Right cardiac atrium (tissue), 5 donors: ENCODE measurements around the gene DAD1. TPM values are rescaled to one million over a fixed set of nuclear protein-coding genes. Genes with fewer than 3 reads are reported as not detected.

ENCODE experiments used
- ATAC-seq, 2 donors: fragments of 200-7000 bp; cut with Tn5 transposase; one replicate each; pipeline versions ENCODE4 v1.8.0 to v1.9.1; 2020; ENCODE audit warnings: moderate library complexity in 2 of 2, mild to moderate bottlenecking in 1 of 2
- DNase-seq, 3 donors: peaks; one replicate each; pipeline ENCODE4 v3.0.0-alpha.2; 2020
- H3K27ac ChIP-seq: one replicate; pipeline ENCODE4 v1.5.1; 2013; ENCODE audit warnings: mild to moderate bottlenecking, low read length, control low read depth, moderate library complexity
- H3K27me3 ChIP-seq: one replicate; pipeline ENCODE4 v1.6.1; 2013; ENCODE audit not compliant: control insufficient read depth, insufficient read depth
- H3K4me1 ChIP-seq: one replicate; pipeline ENCODE4 v1.6.1; 2013; ENCODE audit warnings: low read length; ENCODE audit not compliant: control insufficient read depth, insufficient read depth
- H3K4me3 ChIP-seq: one replicate; pipeline ENCODE4 v1.5.1; 2013; ENCODE audit warnings: low read length, control low read depth
- H3K9me3 ChIP-seq: one replicate; pipeline ENCODE4 v1.6.1; 2013; ENCODE audit warnings: low read length; ENCODE audit not compliant: control insufficient read depth
- WGBS: extraction: QIAGEN DNeasy Blood & Tissue Kit; methylation state at CpG from one replicate; pipeline ENCODE4 v1.1.7; 2013; 5-methylcytosine and 5-hydroxymethylcytosine counted together
- intact Hi-C, 4 donors: fragments of 100-400 bp; cut with DNase I; formaldehyde crosslinking; loops; one replicate each; pipeline versions ENCODE4 v1.11.0 to v1.14.0; 2022 to 2023
- polyA plus RNA-seq: library from polyadenylated mRNA; stranded (reverse); fragments of 200-250 nt; gene quantifications from one replicate; pipeline ENCODE4 v1.2.3, GENCODE V29; 2013
- total RNA-seq, 4 donors: library from RNA; stranded (reverse); fragmentation: NEBNext Ultra II Directional; extraction: Animal tissue kit (Norgen Biotek cat#: 25700); gene quantifications; one replicate each; pipeline ENCODE4 v1.2.1, GENCODE V29; 2021
- donor health status: healthy with polysubstance abuse.
- donor health status: DM: no; HTN: yes; CAD: no.
- donor health status: DM: no; HTN: no; CAD: no.
- donor health status: DM: no; HTN: yes; CAD: no; lungs with severe emphysema.
- donor health status: DM: yes; HTN: yes; CAD: no.

DAD1 gene
- total and polyA plus RNA-seq, 5 donors = 122 to 220 (median 162) TPM

- intact Hi-C loops = no loop called here
- no peak for DNase-seq
Measured at GRCh38 chr14:22524115-22524783, 64.8 kb downstream of the DAD1 start.

GRCh38 chr14:22523283-22523682 is 65.7 kb downstream of the DAD1 start:
- H3K9me3 ChIP-seq = no peaks in the 10 kb centered on the region
- DNase-seq (no peak), ATAC-seq (no peak)
- H3K27ac ChIP-seq = no peak overlapping the region
- H3K4me3 ChIP-seq = no peak overlapping the region
- intact Hi-C loops = no loop called here
- peaks cover 6% of the 10 kb centered on the region for H3K4me1 ChIP-seq
- H3K27me3 ChIP-seq = no peaks in the 10 kb centered on the region

More at GRCh38 chr14:22524115-22524783, 64.8 kb downstream of the DAD1 start:
- Histone ChIP-seq H3K9me3 (no peaks in the 10 kb centered on the region), H3K27me3 (no peaks in the 10 kb centered on the region), H3K4me3 (no peak overlapping the region), H3K27ac (no peak overlapping the region), H3K4me1 (peaks cover 6% of the 10 kb centered on the region)
- WGBS = 95% methylated on average over 11 of the region's 11 CpGs
- no peak for ATAC-seq

GRCh38 chr14:22522466-22522957 is 66.5 kb downstream of the DAD1 start:
- no peak overlapping the region for H3K4me3 ChIP-seq
- DNase-seq (no peak), ATAC-seq (no peak)
- intact Hi-C loops = no loop called here
- no peaks in the 10 kb centered on the region for H3K27me3 ChIP-seq
- no peak overlapping the region for H3K27ac ChIP-seq
- 69% methylated on average over 1 of the region's 1 CpG for WGBS
- no peaks in the 10 kb centered on the region for H3K9me3 ChIP-seq
- peaks cover 6% of the 10 kb centered on the region for H3K4me1 ChIP-seq

GRCh38 chr14:22521449-22522239 is 67.4 kb downstream of the DAD1 start:
- no peak for DNase-seq
- Histone ChIP-seq H3K4me3 (no peak overlapping the region), H3K4me1 (peaks cover 6% of the 10 kb centered on the region), H3K27ac (no peak overlapping the region), H3K9me3 (no peaks in the 10 kb centered on the region), H3K27me3 (no peaks in the 10 kb centered on the region)
- WGBS = 74% methylated on average over 4 of the region's 4 CpGs
- no peak for ATAC-seq
- intact Hi-C loops = no loop called here

- no peak overlapping the region for H3K4me3 ChIP-seq
- peaks cover 6% of the 10 kb centered on the region for H3K4me1 ChIP-seq
- intact Hi-C loops = no loop called here
- WGBS = 68% methylated on average over 5 of the region's 5 CpGs
- no peak overlapping the region for H3K27ac ChIP-seq
- no peaks in the 10 kb centered on the region for H3K27me3 ChIP-seq
- DNase-seq (no peak), ATAC-seq (no peak)
- H3K9me3 ChIP-seq = no peaks in the 10 kb centered on the region
Measured at GRCh38 chr14:22520796-22521195, 68.2 kb downstream of the DAD1 start.

GRCh38 chr14:22519877-22520685 is 68.9 kb downstream of the DAD1 start:
- H3K9me3 ChIP-seq = no peaks in the 10 kb centered on the region
- H3K27me3 ChIP-seq = no peaks in the 10 kb centered on the region
- 50% methylated on average over 6 of the region's 6 CpGs for WGBS
- no peak overlapping the region for H3K27ac ChIP-seq
- ATAC-seq (peak in 1 of 2 donors; percentile 20), DNase-seq (no peak)
- H3K4me3 ChIP-seq = no peak overlapping the region
- peaks cover 6% of the 10 kb centered on the region for H3K4me1 ChIP-seq
- intact Hi-C loops = no loop called here

- WGBS = 38% methylated on average over 2 of the region's 2 CpGs
- peaks cover 6% of the 10 kb centered on the region for H3K4me1 ChIP-seq
- ATAC-seq (no peak), DNase-seq (no peak)
- H3K27ac ChIP-seq = no peak overlapping the region
- H3K4me3 ChIP-seq = no peak overlapping the region
- no peaks in the 10 kb centered on the region for H3K9me3 ChIP-seq
- no peaks in the 10 kb centered on the region for H3K27me3 ChIP-seq
- intact Hi-C loops = no loop called here
Measured at GRCh38 chr14:22518073-22518472, 71.0 kb downstream of the DAD1 start.

GRCh38 chr14:22517117-22517720 is 71.8 kb downstream of the DAD1 start:
- H3K27me3 ChIP-seq = no peaks in the 10 kb centered on the region
- no peak overlapping the region for H3K4me3 ChIP-seq
- DNase-seq = no peak
- no peaks in the 10 kb centered on the region for H3K9me3 ChIP-seq
- no peak for ATAC-seq
- peaks cover 15% of the 10 kb centered on the region for H3K4me1 ChIP-seq
- intact Hi-C loops = no loop called here
- H3K27ac ChIP-seq = peak overlapping the region; percentile 68
- WGBS = 89% methylated on average over 7 of the region's 7 CpGs

GRCh38 chr14:22515929-22516328 is 73.1 kb downstream of the DAD1 start:
- intact Hi-C loops = no loop called here
- no peaks in the 10 kb centered on the region for H3K9me3 ChIP-seq
- no peak for DNase-seq
- no peak overlapping the region for H3K27ac ChIP-seq
- no peak overlapping the region for H3K4me3 ChIP-seq
- no peak for ATAC-seq
- H3K27me3 ChIP-seq = no peaks in the 10 kb centered on the region
- peaks cover 19% of the 10 kb centered on the region for H3K4me1 ChIP-seq
- 89% methylated on average over 2 of the region's 2 CpGs for WGBS
